ENCODE results near the gene BAHCC1.
A peak's percentile ranks its signal among the peaks of the same experiment; 100 is the strongest.

The BAHCC1 gene

GRCh38 chr17:81492202-81492601 is 96.9 kb downstream of the BAHCC1 start:
- DNase-seq (ENCODE audit: low spot score) = peak; percentile 54

- no peak for DNase-seq (ENCODE audit: low spot score)
These were observed 97.4 kb downstream of the BAHCC1 start for GRCh38 chr17:81492706-81493105.

GRCh38 chr17:81493198-81494038 is 98.2 kb downstream of the BAHCC1 start:
- DNase-seq (ENCODE audit: low spot score) = peak; percentile 94

DNA sequence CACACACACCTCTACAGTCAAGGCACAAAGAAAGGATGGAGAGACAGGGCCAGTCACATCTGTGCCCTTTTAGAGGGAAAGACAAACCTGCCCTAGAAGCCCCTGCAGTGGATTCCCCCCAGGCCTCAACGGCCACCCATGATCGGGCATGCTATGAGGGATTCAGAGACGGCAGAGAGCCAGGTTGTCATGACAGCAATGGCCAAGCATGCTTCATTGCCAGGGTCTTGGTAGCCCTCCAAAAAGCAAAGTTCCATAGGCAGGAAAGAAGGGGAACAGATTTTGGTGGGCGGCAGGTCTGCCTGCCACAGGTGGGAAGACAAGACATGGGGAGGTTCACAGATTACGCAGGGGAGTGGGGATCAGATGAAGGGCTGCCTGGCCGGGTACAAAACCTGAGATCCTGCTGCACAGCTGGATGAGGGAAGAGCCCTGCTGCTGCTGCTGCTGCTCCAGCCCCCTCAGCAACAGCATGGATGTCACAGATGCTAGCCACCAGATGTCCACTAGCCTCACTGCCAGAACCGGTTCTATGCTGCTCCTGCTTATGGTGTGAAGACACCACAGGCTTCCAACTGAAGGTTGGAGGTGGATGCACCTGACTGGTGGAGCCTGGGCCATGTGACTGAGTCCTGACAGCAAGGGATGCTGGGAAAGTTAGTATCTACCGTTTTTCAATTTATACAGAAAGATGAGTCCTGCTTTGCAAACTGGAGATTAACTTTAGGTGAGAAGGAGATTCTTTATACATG is 99.5 kb downstream of the BAHCC1 start:
- peak; percentile 87 for DNase-seq (ENCODE audit: low spot score)

DNA sequence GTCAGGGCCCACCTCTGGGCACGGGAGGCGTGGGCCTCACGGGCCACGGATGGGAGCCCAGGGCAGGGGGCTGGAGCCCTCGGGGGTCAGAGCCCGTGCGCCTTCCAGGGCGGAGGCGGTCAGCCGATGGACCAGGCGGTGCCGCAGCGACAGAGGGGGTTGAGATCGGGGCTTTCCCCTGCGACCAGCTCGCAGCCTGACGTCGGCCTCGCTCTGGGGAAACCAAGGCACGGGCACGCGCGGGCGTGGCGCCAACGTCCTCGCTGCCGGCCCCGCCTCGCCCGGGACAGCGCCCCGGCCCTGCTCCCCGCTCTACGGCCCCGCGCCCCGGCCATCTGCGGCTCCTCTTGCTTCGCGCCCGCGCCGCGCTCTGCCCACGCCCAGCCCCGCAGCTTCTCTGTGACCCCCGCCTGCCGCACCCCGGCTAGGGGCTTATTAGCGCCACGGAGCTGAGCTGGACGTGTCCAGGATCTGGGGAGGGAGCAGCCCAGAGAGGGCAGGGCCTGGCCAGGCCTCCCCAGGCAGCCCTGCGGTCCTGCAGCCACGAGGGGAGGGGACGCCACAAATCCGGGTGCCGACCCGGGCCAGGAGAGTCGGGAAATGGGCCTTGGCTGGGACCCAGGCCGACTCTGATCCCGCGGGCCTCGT is 103.8 kb downstream of the BAHCC1 start:
- DNase-seq (ENCODE audit: low spot score) = no peak

- DNase-seq (ENCODE audit: low spot score) = no peak
These were observed 104.3 kb downstream of the BAHCC1 start for GRCh38 chr17:81499601-81499970.

DNA sequence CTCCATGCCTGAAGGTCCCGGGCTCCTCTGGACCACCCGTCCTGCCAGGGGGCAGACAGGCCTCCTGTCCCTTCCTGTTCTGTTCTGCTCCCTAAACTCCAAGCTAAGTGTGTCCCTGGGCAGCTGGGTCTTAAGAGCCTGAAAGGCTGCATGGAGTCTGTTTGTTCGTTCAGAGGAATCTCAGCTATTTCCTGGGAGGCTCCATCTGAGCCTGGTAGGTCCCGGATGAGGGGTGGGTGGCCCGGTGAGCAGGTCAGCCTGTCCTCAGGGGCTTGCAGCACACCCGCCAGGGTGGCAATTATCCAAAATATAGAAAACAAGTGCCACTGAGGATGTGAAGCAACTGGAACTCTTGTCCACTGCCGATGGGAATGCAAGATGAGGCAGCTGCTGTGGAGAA is 104.8 kb downstream of the BAHCC1 start:
- DNase-seq (ENCODE audit: low spot score) = no peak

DNA sequence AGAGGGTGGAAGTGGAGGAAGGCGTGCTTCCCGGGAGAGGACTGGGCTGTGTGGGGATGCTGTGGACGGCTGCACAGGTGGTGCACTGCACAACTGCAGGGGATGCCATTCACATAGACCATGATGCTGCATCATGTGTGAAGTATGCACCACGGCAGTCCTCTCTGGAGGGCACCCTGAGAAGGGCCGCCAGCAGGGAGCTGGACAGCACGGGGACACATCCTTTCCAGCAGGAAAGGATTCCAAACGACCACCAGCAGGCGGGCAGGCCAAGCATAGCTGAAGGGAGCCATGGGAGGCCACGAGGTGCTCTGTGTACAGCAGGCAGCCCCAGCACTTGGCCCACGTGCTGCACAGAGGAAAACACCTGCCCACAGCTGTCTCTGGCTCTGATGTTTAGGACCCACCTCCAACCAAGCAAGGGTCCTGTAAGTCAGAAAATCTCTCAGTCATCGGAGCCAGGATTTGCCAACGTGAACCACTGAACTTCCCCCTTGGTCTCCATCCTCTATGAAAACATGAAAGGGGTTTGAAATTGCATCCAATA is 107.3 kb downstream of the BAHCC1 start:
- no peak for DNase-seq (ENCODE audit: low spot score)

DNA sequence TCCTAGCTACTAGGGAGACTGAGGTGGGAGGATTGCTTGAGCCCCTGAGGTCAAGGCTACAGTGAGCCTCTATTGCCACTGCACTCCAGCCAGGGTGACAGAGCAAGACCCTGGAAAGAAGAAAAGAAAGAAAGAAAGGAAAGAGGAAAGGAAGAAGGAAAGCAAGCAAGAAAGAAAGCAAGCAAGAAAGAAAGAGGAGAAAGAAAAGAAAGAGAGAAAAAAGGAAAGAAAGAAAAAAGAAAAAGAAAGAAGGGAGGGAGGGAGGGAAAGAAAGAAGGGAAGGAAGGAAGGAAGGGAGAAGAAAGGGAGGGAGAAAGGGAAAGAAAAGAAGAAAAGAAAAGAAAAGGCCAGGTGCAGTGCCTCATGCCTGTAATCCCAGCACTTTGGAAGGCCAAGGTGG is 108.4 kb downstream of the BAHCC1 start:
- DNase-seq (ENCODE audit: low spot score) = no peak

DNA sequence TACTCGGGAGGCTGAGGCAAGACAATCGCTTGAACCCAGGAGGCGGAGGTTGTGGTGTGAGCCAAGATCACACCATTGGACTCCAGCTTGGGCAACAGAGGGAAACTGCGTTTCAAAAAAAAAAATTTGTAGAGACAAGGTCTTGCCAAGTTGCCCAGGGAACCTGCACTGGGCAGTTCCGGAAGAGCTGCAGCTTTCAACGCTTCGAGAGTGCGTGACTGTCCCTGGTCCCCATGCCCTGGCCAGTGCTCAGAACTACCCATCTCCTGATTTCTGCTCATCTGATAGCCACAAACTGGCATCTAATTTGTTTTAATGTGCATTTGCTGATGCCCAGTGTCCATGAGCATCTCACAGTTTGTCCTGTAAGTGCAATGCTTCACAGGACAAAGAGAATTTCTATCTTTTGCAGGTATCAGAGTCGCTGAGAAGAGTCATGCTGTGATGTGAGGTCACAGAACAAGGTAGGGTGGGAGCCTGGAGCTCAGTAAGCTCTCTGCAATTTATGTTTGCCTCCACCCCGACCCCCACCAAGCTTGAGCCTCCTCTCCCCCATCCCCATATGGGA is 113.5 kb downstream of the BAHCC1 start:
- peak; percentile 70 for DNase-seq (ENCODE audit: low spot score)

GRCh38 chr17:81509207-81509971 is 114.1 kb downstream of the BAHCC1 start:
- DNase-seq (ENCODE audit: low spot score) = peak; percentile 68

DNA sequence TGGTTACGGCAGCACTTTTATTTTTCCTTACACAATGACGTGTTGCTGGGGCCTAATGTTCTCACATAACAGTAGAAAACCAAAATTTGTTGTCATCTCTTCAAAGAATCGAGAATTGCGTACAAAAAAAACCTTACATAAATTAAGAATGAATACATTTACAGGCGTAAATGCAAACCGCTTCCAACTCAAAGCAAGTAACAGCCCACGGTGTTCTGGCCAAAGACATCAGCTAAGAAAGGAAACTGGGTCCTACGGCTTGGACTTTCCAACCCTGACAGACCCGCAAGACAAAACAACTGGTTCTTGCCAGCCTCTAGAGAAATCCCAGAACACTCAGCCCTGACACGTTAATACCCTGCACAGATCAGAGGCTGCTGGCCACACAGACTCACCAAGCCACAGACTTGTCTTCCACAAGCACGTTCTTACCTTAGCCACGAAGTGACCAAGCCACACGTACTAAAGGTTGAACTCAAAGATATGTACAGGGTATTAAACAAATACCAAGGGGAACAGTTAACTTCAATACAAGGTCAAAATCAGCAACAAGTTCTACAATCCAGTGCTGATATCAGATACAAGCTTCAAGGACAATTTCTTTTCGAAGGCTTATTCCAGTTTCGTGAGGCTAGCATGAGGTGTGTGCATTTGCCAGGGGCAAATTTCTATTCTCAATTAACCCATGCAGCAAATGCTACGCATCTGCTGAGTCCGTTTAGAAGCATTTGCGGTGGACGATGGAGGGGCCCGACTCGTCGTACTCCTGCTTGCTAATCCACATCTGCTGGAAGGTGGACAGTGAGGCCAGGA is 114.9 kb downstream of the BAHCC1 start:
- DNase-seq (ENCODE audit: low spot score) = no peak

DNA sequence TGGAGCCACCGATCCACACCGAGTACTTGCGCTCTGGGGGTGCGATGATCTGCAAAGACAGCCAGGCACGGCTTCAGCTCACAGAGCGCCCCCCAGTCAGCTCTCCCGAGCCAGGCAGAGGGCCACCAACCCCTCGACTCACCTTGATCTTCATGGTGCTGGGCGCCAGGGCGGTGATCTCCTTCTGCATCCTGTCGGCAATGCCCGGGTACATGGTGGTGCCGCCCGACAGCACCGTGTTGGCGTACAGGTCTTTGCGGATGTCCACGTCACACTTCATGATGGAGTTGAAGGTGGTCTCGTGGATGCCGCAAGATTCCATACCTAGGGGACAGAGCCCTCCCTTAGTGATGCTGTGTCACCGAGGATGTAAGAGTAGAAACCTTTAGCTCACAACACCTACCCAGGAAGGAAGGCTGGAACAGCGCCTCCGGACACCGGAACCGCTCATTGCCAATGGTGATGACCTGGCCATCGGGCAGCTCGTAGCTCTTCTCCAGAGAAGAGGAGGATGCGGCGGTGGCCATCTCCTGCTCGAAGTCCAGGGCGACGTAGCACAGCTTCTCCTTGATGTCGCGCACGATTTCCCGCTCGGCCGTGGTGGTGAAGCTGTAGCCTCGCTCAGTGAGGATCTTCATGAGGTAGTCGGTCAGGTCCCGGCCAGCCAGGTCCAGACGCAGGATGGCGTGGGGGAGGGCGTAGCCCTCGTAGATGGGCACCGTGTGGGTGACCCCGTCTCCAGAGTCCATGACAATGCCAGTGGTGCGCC is 115.7 kb downstream of the BAHCC1 start:
- DNase-seq (ENCODE audit: low spot score) = no peak

GRCh38 chr17:81511554-81511803 is 116.2 kb downstream of the BAHCC1 start:
- no peak for DNase-seq (ENCODE audit: low spot score)

GRCh38 chr17:81511804-81512561 is 116.7 kb downstream of the BAHCC1 start:
- no peak for DNase-seq (ENCODE audit: low spot score)

- peak; percentile 94 for DNase-seq (ENCODE audit: low spot score)
These were observed 117.5 kb downstream of the BAHCC1 start, which contains the start of gene ACTG1 for GRCh38 chr17:81512562-81513371. ACTG1 (minus strand) TSS chr17:81512799; CDS start chr17:81512354, 445 bp downstream.

DNA sequence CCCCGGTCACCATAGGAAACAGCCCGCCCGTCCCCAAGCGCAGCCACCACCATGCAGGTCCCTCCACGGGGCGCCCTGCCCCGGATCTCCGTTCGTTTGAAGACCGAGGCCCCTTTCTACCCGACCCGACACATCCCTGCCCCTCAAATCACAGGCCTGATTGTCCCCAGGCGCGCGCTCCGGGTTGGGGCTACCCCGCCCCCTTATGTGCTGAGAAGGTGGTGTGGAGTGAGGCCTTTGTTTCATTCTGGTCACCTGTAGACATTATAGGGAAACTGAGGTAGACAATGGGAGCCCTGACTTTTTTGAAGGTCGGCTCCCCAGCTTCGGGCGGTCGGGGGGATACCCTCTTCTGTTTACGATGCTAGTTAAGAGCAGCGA is 118.1 kb downstream of the BAHCC1 start:
- peak; percentile 78 for DNase-seq (ENCODE audit: low spot score)

Data from SK-N-DZ (cell line).